Neutrophil (primary cell): ENCODE data around the gene DFFA.
"Not testable (repeated sequence)": the region's sequence is repeated elsewhere in the genome, so short reads cannot be mapped to it uniquely, and the experiment has no call there.

ENCODE experiments used
- H3K27ac ChIP-seq: fragments of 200-600 bp; sonication (generic); 2 replicates; pipeline ENCODE4 v1.5.1; 2016; ENCODE audit warnings: mild to moderate bottlenecking, moderate library complexity
- H3K27me3 ChIP-seq: fragments of 200-600 bp; sonication (generic); 2 replicates; pipeline ENCODE4 v1.6.0; 2016; ENCODE audit warnings: mild to moderate bottlenecking
- H3K36me3 ChIP-seq: fragments of 200-600 bp; sonication (generic); 2 replicates; pipeline ENCODE4 v1.5.1; 2017
- H3K4me1 ChIP-seq, 2 experiments: fragments of 200-600 bp in 1 of 2; sonication (generic) in 1 of 2; 1 replicate in 1 of 2; 2 replicates in 1 of 2; pipeline versions ENCODE4 v1.5.1 to v1.6.1; 2013 to 2016; ENCODE audit warnings: low read depth in 1 of 2, low read length in 1 of 2, mild to moderate bottlenecking in 1 of 2, moderate library complexity in 1 of 2; ENCODE audit not compliant: control insufficient read depth in 1 of 2, insufficient read depth in 1 of 2
- H3K4me3 ChIP-seq, 2 experiments: fragments of 200-600 bp in 1 of 2; sonication (generic) in 1 of 2; 1 replicate in 1 of 2; 2 replicates in 1 of 2; pipeline ENCODE4 v1.5.1; 2013 to 2016; ENCODE audit warnings: low read depth in 1 of 2, low read length in 1 of 2, mild to moderate bottlenecking in 1 of 2, moderate library complexity in 1 of 2
- H3K9me3 ChIP-seq: fragments of 200-600 bp; sonication (generic); 2 replicates; pipeline ENCODE4 v1.5.1; 2016
- TF ChIP-seq, protein P1 (sequence below): fragments of 200-600 bp; sonication (generic); IDR thresholded peaks from 2 replicates; pipeline ENCODE4 v1.5.1; 2016; ENCODE audit warnings: antibody characterized with exemption

The DFFA gene

DNA sequence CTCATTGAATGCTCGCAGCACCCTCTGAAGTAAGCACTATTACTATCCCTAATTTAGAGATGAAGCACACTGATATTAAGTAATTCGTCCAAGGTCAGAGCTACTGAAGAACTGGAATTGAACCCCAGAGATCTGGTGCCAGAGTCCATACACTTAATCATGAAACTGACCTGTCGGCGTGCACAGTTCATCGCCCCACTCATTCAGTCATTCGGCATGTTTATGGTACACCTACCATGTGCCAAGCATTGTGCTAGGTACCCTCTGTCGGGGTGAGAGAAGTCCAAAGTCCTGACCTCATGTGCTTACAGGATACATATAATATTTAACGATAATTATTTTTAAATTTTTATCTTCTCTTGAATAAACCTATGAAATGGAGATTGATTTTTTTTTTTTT, 47.7 kb downstream of the DFFA start:
- TF ChIP-seq, protein P1, sequence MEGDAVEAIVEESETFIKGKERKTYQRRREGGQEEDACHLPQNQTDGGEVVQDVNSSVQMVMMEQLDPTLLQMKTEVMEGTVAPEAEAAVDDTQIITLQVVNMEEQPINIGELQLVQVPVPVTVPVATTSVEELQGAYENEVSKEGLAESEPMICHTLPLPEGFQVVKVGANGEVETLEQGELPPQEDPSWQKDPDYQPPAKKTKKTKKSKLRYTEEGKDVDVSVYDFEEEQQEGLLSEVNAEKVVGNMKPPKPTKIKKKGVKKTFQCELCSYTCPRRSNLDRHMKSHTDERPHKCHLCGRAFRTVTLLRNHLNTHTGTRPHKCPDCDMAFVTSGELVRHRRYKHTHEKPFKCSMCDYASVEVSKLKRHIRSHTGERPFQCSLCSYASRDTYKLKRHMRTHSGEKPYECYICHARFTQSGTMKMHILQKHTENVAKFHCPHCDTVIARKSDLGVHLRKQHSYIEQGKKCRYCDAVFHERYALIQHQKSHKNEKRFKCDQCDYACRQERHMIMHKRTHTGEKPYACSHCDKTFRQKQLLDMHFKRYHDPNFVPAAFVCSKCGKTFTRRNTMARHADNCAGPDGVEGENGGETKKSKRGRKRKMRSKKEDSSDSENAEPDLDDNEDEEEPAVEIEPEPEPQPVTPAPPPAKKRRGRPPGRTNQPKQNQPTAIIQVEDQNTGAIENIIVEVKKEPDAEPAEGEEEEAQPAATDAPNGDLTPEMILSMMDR = no peak
- peak overlapping the region; percentile 98 for H3K27ac ChIP-seq
- H3K4me3 ChIP-seq = no peak overlapping the region
- peaks cover 46% of the 10 kb centered on the region for H3K36me3 ChIP-seq
- H3K27me3 ChIP-seq = no peaks in the 10 kb centered on the region
- no peaks in the 10 kb centered on the region for H3K9me3 ChIP-seq
- peaks cover 20 to 30% of the 10 kb centered on the region in 2 experiments for H3K4me1 ChIP-seq

DNA sequence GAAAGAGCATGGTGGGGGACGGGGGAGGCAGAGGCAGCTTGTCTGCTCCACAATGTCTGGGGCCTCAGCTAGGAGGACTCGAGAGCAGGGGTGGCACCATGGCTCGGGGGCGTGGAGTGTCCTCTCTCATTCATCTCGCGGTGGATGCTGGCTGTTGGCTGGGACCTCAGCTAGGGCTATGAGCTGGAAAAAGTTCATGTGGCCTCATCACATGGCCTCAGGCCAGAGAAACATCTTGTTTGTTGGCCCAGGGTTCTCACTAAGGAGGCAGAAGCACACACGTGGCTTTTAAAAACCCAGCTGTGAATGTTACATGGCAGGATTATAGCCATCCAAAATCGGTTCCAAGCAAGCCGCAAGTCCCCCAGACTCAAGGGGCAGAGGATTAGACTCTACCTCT, 48.3 kb downstream of the DFFA start:
- H3K4me1 ChIP-seq = peaks cover 18 to 25% of the 10 kb centered on the region in 2 experiments
- H3K27me3 ChIP-seq = no peaks in the 10 kb centered on the region
- H3K27ac ChIP-seq = peak overlapping the region; percentile 98
- H3K9me3 ChIP-seq = no peaks in the 10 kb centered on the region
- H3K36me3 ChIP-seq = peaks cover 53% of the 10 kb centered on the region
- TF ChIP-seq, protein P1 = no peak
- H3K4me3 ChIP-seq = no peak overlapping the region

DNA sequence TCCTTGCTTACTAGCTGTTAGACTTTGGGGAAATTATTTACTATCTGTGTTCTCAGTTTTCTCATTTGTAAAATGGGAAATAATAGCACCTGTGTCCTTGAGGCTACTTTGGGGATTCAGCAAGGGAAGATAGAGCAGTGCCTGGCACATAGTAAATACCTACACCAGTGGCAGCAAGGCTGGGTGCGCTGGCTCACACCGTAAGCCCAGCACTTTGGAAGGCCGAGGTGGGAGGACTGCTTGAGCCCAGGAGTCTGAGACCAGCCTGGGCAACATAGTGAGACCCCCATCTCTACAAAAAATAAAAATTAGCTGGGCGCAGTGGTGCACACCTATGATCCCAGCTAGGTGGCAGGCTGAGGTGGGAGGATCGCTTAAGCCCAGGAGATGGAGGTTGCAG, 50.7 kb downstream of the DFFA start:
- no peaks in the 10 kb centered on the region for H3K9me3 ChIP-seq
- H3K27me3 ChIP-seq = no peaks in the 10 kb centered on the region
- H3K27ac ChIP-seq = peak overlapping the region; percentile 98
- H3K4me1 ChIP-seq = peaks cover 11 to 12% of the 10 kb centered on the region in 2 experiments
- TF ChIP-seq, protein P1 = no peak
- peaks cover 77% of the 10 kb centered on the region for H3K36me3 ChIP-seq
- H3K4me3 ChIP-seq = no peak overlapping the region

DNA sequence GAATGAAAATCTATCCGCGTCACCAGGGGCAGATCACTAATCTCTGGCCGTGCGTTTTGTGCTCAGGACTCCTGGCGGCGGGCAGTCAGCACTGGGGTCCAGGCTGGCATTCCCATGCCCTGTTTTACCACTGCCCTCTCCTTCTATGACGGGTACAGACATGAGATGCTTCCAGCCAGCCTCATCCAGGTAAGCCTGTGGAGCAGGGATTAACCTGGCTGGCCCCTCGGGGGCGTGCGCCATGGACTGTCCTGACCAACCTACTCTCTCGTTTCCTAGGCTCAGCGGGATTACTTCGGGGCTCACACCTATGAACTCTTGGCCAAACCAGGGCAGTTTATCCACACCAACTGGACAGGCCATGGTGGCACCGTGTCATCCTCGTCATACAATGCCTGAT, 53.0 kb downstream of the DFFA start:
- H3K36me3 ChIP-seq = peaks cover 84% of the 10 kb centered on the region
- H3K4me1 ChIP-seq = peaks cover 29 to 33% of the 10 kb centered on the region in 2 experiments
- H3K4me3 ChIP-seq = no peak overlapping the region
- H3K27ac ChIP-seq = peak overlapping the region; percentile 98
- TF ChIP-seq, protein P1 = no peak
- no peaks in the 10 kb centered on the region for H3K9me3 ChIP-seq
- no peaks in the 10 kb centered on the region for H3K27me3 ChIP-seq

DNA sequence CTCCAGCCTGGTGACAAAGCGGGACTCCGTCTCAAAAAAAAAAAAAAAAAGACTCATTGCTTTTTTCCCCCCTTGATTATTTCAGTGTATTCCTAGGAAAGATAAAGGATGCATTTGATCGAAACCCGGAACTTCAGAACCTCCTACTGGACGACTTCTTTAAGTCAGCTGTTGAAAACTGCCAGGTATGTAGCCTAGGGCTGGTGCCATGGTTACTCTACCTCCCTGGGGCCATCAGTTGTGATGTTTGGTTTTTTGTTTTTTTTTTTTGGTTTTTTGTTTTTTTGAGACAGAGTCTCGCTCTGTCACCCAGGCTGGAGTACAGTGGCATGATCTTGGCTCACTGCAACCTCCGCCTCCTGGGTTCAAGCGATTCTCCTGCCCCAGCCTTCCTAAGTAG, 53.6 kb downstream of the DFFA start:
- H3K27me3 ChIP-seq, H3K4me3 ChIP-seq, H3K9me3 ChIP-seq: not testable (repeated sequence)
- Histone ChIP-seq H3K4me1 (peaks cover 35 to 39% of the 10 kb centered on the region in 2 experiments), H3K36me3 (peaks cover 85% of the 10 kb centered on the region), H3K27ac (peak overlapping the region; percentile 98)

DNA sequence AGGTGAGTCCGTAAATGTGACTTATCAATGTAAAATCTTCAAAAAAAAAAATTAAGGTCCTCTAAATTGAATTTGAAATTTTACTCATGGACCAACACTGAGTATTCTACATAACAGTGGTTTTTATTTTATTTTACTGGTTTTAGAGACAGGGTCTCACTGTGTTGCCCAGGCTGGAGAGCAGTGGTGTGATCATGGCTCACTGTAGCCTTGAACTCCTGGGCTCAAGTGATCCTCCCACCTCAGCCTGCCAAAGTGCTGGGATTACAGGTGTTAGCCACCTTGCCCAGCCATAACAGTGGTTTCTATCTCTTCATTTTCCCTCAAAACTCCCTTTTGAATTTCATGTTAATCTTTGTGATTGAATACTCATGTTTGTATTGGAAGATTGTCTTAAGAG, 56.4 kb downstream of the DFFA start:
- Histone ChIP-seq H3K4me1 (peaks cover 55 to 62% of the 10 kb centered on the region in 2 experiments), H3K27ac (peak overlapping the region; percentile 98), H3K36me3 (peaks cover 85% of the 10 kb centered on the region), H3K4me3 (peak overlapping the region; percentile 56 to 60)
- H3K27me3 ChIP-seq, H3K9me3 ChIP-seq: not testable (repeated sequence)
